Measurements from ENCODE around the gene C1QTNF2.
A peak's percentile ranks its signal among the peaks of the same experiment; 100 is the strongest.

The C1QTNF2 gene

GRCh38 chr5:160369990-160370712 is at the start of gene C1QTNF2:
C1QTNF2 (minus strand) TSS chr5:160370626; CDS start chr5:160355011, 15,615 bp downstream.
- DNase-seq: no peak

- no peak for DNase-seq
Observed at GRCh38 chr5:160420331-160420610, 49.8 kb upstream of the C1QTNF2 start.

- no peak for DNase-seq
Observed at GRCh38 chr5:160419458-160420330, 49.3 kb upstream of the C1QTNF2 start.

- peak; percentile 98 for DNase-seq
Observed at GRCh38 chr5:160418561-160419457, 48.4 kb upstream of the C1QTNF2 start, which contains the start of gene SLU7. SLU7 (minus strand) TSS chr5:160419081; CDS start chr5:160415294, 3,787 bp downstream.

GRCh38 chr5:160399402-160400353 is 29.3 kb upstream of the C1QTNF2 start, which contains the start of gene FAM200C:
FAM200C (minus strand) TSS chr5:160400054; CDS start chr5:160395490, 4,564 bp downstream.
- DNase-seq: peak; percentile 87

GRCh38 chr5:160398806-160399205 is 28.4 kb upstream of the C1QTNF2 start:
- DNase-seq: no peak

GRCh38 chr5:160397492-160397891 is 27.1 kb upstream of the C1QTNF2 start:
- no peak for DNase-seq

GRCh38 chr5:160395111-160395510 is 24.7 kb upstream of the C1QTNF2 start:
- DNase-seq: no peak

- DNase-seq: no peak
Observed at GRCh38 chr5:160390787-160391696, 20.6 kb upstream of the C1QTNF2 start.

- DNase-seq: no peak
Observed at GRCh38 chr5:160387445-160387844, 17.0 kb upstream of the C1QTNF2 start.

- no peak for DNase-seq
Observed at GRCh38 chr5:160385496-160385895, 15.1 kb upstream of the C1QTNF2 start.

GRCh38 chr5:160384681-160385080 is 14.3 kb upstream of the C1QTNF2 start:
- DNase-seq: no peak

GRCh38 chr5:160382346-160382745 is 11.9 kb upstream of the C1QTNF2 start:
- DNase-seq: no peak

GRCh38 chr5:160380041-160380440 is 9.6 kb upstream of the C1QTNF2 start:
- no peak for DNase-seq

GRCh38 chr5:160379511-160379910 is 9.1 kb upstream of the C1QTNF2 start:
- DNase-seq: no peak

- DNase-seq: no peak
Observed at GRCh38 chr5:160378330-160378729, 7.9 kb upstream of the C1QTNF2 start.

- DNase-seq: no peak
Observed at GRCh38 chr5:160377651-160378050, 7.2 kb upstream of the C1QTNF2 start.

- DNase-seq: no peak
Observed at GRCh38 chr5:160376416-160376815, 6.0 kb upstream of the C1QTNF2 start.

GRCh38 chr5:160375701-160376100 is 5.3 kb upstream of the C1QTNF2 start:
- no peak for DNase-seq

- DNase-seq: no peak
Observed at GRCh38 chr5:160375166-160375565, 4.7 kb upstream of the C1QTNF2 start.

- DNase-seq: no peak
Observed at GRCh38 chr5:160371294-160371693, 868 bp upstream of the C1QTNF2 start.
